IMR-90 (cell line): Measurements from ENCODE around the gene DTX1. TPM values are rescaled to one million over a fixed set of nuclear protein-coding genes. Genes with fewer than 3 reads are reported as not detected.

Source experiments
- ATAC-seq: fragments of 200-7000 bp; cut with Tn5 transposase; 2 replicates; pipeline ENCODE4 v1.9.1; 2020; ENCODE audit warnings: low read depth, mild to moderate bottlenecking, moderate library complexity
- BruUV-seq: library from RNA; stranded (reverse); fragments of 400-500 nt; replicated peaks from 2 replicates; lab custom pipeline; 2021; lab: Mats Ljungman, UMichigan
- CTCF ChIA-PET: fragments of 300-600 bp; formaldehyde crosslinking; extraction: SDS; loops from one replicate; lab custom pipeline; 2021; ENCODE audit warnings: antibody characterized with exemption; lab: Yijun Ruan, JAX
- POLR2A ChIA-PET: fragments of 300-600 bp; sonication (Branson Sonifier 250); formaldehyde crosslinking; loops from one replicate; lab custom pipeline; 2022; ENCODE audit warnings: antibody characterized with exemption; ENCODE audit not compliant: unreplicated experiment; lab: Charles Lee
- DNase-seq: peaks from one replicate; pipeline ENCODE4 v3.0.0; 2013
- H2AFZ ChIP-seq: replicated peaks from 2 replicates; pipeline ENCODE3; 2013; ENCODE audit warnings: low read length, mild to moderate bottlenecking; ENCODE audit not compliant: poor library complexity
- H2AK5ac ChIP-seq: 2 replicates; pipeline ENCODE4 v1.6.1; 2013; ENCODE audit warnings: low read depth, low read length, inconsistent platforms
- H2AK9ac ChIP-seq: replicated peaks from 2 replicates; pipeline ENCODE3; 2013; ENCODE audit warnings: mild to moderate bottlenecking, low read depth, low read length, moderate library complexity; ENCODE audit not compliant: poor library complexity
- H2BK120ac ChIP-seq: 2 replicates; pipeline ENCODE4 v1.6.1; 2013; ENCODE audit warnings: low read depth, low read length, inconsistent platforms
- H2BK15ac ChIP-seq: 3 replicates; pipeline ENCODE4 v1.6.1; 2013; ENCODE audit warnings: low read depth, low read length, inconsistent platforms
- H2BK20ac ChIP-seq: 2 replicates; pipeline ENCODE4 v1.6.1; 2013; ENCODE audit warnings: low read depth, mild to moderate bottlenecking, inconsistent platforms, low read length, moderate library complexity
- H2BK5ac ChIP-seq: 2 replicates; pipeline ENCODE4 v1.6.1; 2013; ENCODE audit warnings: mild to moderate bottlenecking, low read depth, low read length, inconsistent platforms; ENCODE audit not compliant: poor library complexity, severe bottlenecking
- H3K14ac ChIP-seq: replicated peaks from 2 replicates; pipeline ENCODE4 v1.6.1; 2013; ENCODE audit warnings: low read depth, low read length, inconsistent platforms
- H3K18ac ChIP-seq: 2 replicates; pipeline ENCODE4 v1.6.1; 2013; ENCODE audit warnings: low read depth, low read length, control low read depth
- H3K23ac ChIP-seq: 2 replicates; pipeline ENCODE4 v1.6.1; 2013; ENCODE audit warnings: low read depth, low read length, inconsistent platforms
- H3K27ac ChIP-seq: 2 replicates; pipeline ENCODE4 v1.5.1; 2013; ENCODE audit warnings: mild to moderate bottlenecking, control low read depth, low read length; ENCODE audit not compliant: insufficient read depth
- H3K27me3 ChIP-seq: 2 replicates; pipeline ENCODE4 v1.6.1; 2013; ENCODE audit warnings: low read length; ENCODE audit not compliant: control insufficient read depth, insufficient read depth
- H3K36me3 ChIP-seq: 2 replicates; pipeline ENCODE4 v1.6.1; 2013; ENCODE audit warnings: low read length, mixed read lengths; ENCODE audit not compliant: control insufficient read depth, insufficient read depth
- H3K4ac ChIP-seq: 2 replicates; pipeline ENCODE4 v1.6.1; 2013; ENCODE audit warnings: low read depth, low read length, inconsistent platforms
- H3K4me1 ChIP-seq: 2 replicates; pipeline ENCODE4 v1.6.1; 2013; ENCODE audit warnings: low read length, mixed read lengths; ENCODE audit not compliant: control insufficient read depth, insufficient read depth
- H3K4me2 ChIP-seq: 2 replicates; pipeline ENCODE4 v1.6.1; 2013; ENCODE audit warnings: low read depth, mild to moderate bottlenecking, control low read depth, low read length, moderate library complexity
- H3K4me3 ChIP-seq: 2 replicates; pipeline ENCODE4 v1.5.1; 2013; ENCODE audit warnings: low read depth, mild to moderate bottlenecking, control low read depth, low read length, moderate library complexity; ENCODE audit not compliant: insufficient read depth
- H3K56ac ChIP-seq: 2 replicates; pipeline ENCODE4 v1.6.1; 2013; ENCODE audit warnings: low read length, inconsistent platforms; ENCODE audit not compliant: insufficient read depth; ENCODE audit errors: extremely low read depth
- H3K79me1 ChIP-seq, 2 experiments: 2 replicates each; pipeline ENCODE4 v1.6.1; 2013; ENCODE audit warnings: low read length in 2 of 2, inconsistent platforms in 1 of 2, low read depth in 1 of 2
- H3K9ac ChIP-seq: 2 replicates; pipeline ENCODE4 v1.6.1; 2013; ENCODE audit warnings: low read depth, low read length, control low read depth
- H3K9me1 ChIP-seq: 2 replicates; pipeline ENCODE4 v1.6.1; 2013; ENCODE audit warnings: low read length, inconsistent platforms; ENCODE audit not compliant: insufficient read depth
- H3K9me3 ChIP-seq: 2 replicates; pipeline ENCODE4 v1.6.1; 2013; ENCODE audit warnings: low read length; ENCODE audit not compliant: control insufficient read depth, insufficient read depth
- H4K20me1 ChIP-seq: 2 replicates; pipeline ENCODE4 v1.6.1; 2013; ENCODE audit warnings: low read length, inconsistent platforms; ENCODE audit not compliant: insufficient read depth
- H4K5ac ChIP-seq: 2 replicates; pipeline ENCODE4 v1.6.1; 2013; ENCODE audit warnings: mild to moderate bottlenecking, low read depth, low read length, control low read depth
- H4K8ac ChIP-seq, 2 experiments: 2 replicates each; pipeline ENCODE4 v1.6.1; 2013; ENCODE audit warnings: low read depth in 2 of 2, low read length in 2 of 2, control low read depth in 1 of 2, inconsistent platforms in 1 of 2
- H4K91ac ChIP-seq: 2 replicates; pipeline ENCODE4 v1.6.1; 2013; ENCODE audit warnings: low read depth, low read length, inconsistent platforms; ENCODE audit not compliant: insufficient read depth
- CHD1 ChIP-seq: IDR thresholded peaks from 2 replicates; pipeline ENCODE4 v1.6.1; 2012; ENCODE audit warnings: low read depth, low read length, improper control_type of control experiment
- SMC3 ChIP-seq: fragments of 150-350 bp; IDR thresholded peaks from 2 replicates; pipeline ENCODE4 v1.6.1; 2016; ENCODE audit warnings: low read depth, mild to moderate bottlenecking, antibody characterized with exemption, low read length, moderate library complexity
- whole genome bisulfite sequencing, 2 experiments: methylation state at CpG; one replicate each; pipeline versions ENCODE4 v1.1.5 to v1.1.7; 2013; ENCODE audit warnings: missing lambda C conversion rate in 2 of 2; ENCODE audit not compliant: insufficient read length in 1 of 2; ENCODE audit errors: extremely low coverage in 2 of 2; 5-methylcytosine and 5-hydroxymethylcytosine counted together
- dilution Hi-C: fragments of 300-500 bp; cut with HindIII; formaldehyde crosslinking; loops from one replicate; pipeline ENCODE4 v1.14.3; 2018; ENCODE audit warnings: low sequenced_read_pairs; ENCODE audit not compliant: unreplicated experiment
- in situ Hi-C: fragments of 300-500 bp; cut with MboI; formaldehyde crosslinking; loops from 3 replicates; pipeline ENCODE4 v1.14.3; 2019; ENCODE audit warnings: low sequenced_read_pairs, inconsistent platforms, mixed read lengths
- intact Hi-C: fragments of 100-400 bp; cut with micrococcal nuclease; formaldehyde crosslinking; loops from 2 replicates; pipeline ENCODE4 v1.10.0; 2022
- polyA plus RNA-seq, 3 experiments: library from polyadenylated mRNA; depleted of rRNA; stranded (reverse); fragments of >200 nt; gene quantifications; 2 replicates each; pipeline ENCODE4 v1.2.3, GENCODE V29; 2012; ENCODE audit warnings: low replicate concordance in 1 of 3
- total RNA-seq: library from RNA; depleted of rRNA; stranded (reverse); fragments of >200 nt; gene quantifications from 2 replicates; pipeline ENCODE4 v1.2.3, GENCODE V29; 2012

Gene DTX1
- total and polyA plus RNA-seq, 2 of the 4 experiments (the other 2 are of a cell fraction), result not detected

DNA sequence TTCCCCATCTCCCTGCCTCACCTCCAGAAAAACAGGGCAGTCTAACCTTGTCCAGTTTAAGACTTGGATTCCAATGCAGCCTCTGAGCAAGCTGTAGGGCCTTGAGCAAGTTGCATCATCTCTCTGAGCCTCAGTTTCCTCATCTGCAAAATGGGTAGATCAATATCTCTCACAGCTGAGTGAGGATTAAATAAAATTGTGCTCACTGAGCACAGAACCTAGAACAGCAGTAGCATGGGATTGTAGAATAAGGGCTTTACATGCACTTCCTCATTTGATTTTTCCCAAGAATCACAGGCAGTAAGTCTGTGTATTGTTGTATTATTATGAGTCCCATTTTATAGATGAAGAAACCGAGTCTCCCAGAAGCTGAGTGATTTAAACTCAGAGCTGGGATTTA lies 2.0 kb downstream of the DTX1 start:
- TF ChIP-seq CHD1, result no peak
- TF ChIP-seq SMC3, result no peak
- Histone ChIP-seq H4K5ac (no peak overlapping the region), H3K9me3 (no peaks in the 10 kb centered on the region), H3K4ac (no peak overlapping the region), H3K4me3 (no peak overlapping the region), H3K9me1 (0 out of 2 replicates have a peak, but pooled peaks cover 2% of the 10 kb centered on the region), H3K4me1 (no peaks in the 10 kb centered on the region), H3K9ac (no peak overlapping the region), H3K14ac (no peak overlapping the region), H2AFZ (no peak overlapping the region), H4K20me1 (no peaks in the 10 kb centered on the region), H2BK20ac (no peak overlapping the region), H2AK9ac (no peak overlapping the region), H4K91ac (no peak overlapping the region), H3K18ac (no peak overlapping the region), H2BK15ac (no peak overlapping the region), H3K23ac (no peak overlapping the region), H3K36me3 (no peaks in the 10 kb centered on the region), H2AK5ac (no peak overlapping the region), H2BK5ac (no peak overlapping the region), H2BK120ac (no peak overlapping the region), H3K79me1 (no peaks in the 10 kb centered on the region), H3K4me2 (no peak overlapping the region), H4K8ac (no peak overlapping the region), H3K27me3 (peaks cover 45% of the 10 kb centered on the region), H3K56ac (no peak overlapping the region), H3K27ac (no peak overlapping the region)
- ChIA-PET POLR2A (no interaction called here), CTCF (interaction anchor here (0.9 kb wide), 1 partner anchor 94 kb away, joined by 3 read pairs; no protein-coding TSS in a partner anchor)
- dilution Hi-C loops, result no loop called here
- intact Hi-C loops, result no loop called here
- BruUV-seq, result no TSS peak
- WGBS, 2 experiments, result no CpG with 5 or more reads among the region's 1 CpG
- DNase-seq (no peak), ATAC-seq (no peak)
- in situ Hi-C loops, result no loop called here
